ENCODE measurements around the gene KIF16B.

KIF16B gene

DNA sequence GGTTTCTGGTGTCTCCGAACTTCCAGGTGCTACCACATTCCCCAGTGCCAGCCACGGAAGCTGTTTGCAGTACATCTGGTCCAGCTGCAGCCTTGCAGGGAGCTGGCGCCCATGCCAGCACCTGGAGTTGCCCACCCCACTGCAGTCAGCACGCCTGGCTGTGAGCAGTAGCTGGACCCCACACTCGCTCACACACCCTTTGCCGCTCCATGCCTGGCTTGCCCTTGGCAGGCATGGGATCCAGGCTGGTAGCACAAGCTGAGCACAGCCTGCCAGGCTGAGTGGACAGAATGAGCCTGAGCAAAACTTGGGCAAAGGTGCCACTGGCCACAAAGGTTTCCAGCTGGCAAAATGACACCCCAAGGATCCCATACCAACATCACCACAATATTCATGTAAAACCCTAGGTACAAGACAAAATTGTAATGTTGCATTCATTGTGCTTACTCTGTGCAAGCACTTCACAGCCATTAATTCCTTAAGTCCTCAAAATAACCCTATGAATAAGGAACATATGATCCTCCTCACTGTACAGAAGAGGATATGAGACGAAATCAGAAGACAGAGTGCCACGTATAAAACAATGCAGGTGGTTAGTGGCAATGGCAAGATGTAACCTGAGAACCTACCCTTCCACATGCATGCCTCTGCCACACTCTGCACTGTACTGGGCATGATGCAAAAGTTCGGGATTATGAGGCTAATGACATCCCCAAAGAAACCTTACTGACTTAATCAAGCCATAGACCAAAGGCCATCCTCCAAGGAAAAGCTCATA is 18.3 kb downstream of the KIF16B start:
- Mint-ChIP-seq H3K4me1 (ENCODE audit: low read depth) (peaks cover 14% of the 10 kb centered on the region), H3K27me3 (no peaks in the 10 kb centered on the region), H3K27ac (no peak overlapping the region), H3K9me3 (no peaks in the 10 kb centered on the region), H3K4me3 (no peak overlapping the region), H3K36me3 (ENCODE audit: low read depth) (peaks cover 11% of the 10 kb centered on the region)
- no peak for DNase-seq

DNA sequence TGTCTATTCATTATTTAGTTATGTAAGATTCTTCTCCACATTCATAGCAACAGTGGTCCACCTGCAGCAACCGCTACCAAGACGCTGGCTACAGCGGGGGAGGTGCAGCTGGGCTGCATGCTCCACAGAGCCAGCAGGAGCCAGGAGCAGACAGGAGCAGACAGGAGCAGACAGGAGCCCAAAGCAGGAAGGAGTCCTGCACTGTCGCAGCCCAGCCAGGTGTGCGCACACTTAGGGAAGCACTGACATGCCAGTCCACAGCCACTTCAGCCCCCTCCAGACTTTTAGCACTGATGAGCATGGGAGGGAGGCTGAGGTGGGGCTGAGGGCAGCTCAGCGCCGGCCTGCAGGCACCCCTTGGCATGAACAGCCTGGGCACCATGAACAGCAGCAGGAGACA is 19.6 kb downstream of the KIF16B start:
- Mint-ChIP-seq H3K4me3 (no peak overlapping the region), H3K27me3 (no peaks in the 10 kb centered on the region), H3K4me1 (ENCODE audit: low read depth) (peaks cover 11% of the 10 kb centered on the region), H3K9me3 (no peaks in the 10 kb centered on the region), H3K36me3 (ENCODE audit: low read depth) (peaks cover 11% of the 10 kb centered on the region), H3K27ac (no peak overlapping the region)
- DNase-seq = no peak

DNA sequence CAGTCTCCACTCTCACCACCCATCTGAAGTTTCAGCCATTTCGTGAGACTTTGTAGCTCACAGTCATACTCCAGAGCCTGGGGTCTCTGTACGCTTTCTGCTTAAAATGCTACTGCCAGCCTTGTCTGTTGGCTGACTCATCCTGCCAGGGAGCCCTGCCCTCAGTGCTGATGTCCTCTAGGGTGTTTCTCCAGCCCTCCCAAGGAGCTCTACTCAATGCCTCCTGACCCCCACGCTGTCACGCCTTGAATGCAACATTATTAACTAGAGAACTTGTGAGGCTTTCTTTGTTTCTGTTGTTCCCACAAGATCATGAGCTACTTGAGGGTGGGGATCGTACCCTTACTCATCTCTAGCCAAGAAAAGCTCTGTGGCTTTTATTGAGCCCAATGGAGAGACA is 20.1 kb downstream of the KIF16B start:
- Mint-ChIP-seq H3K4me1 (ENCODE audit: low read depth) (peaks cover 14% of the 10 kb centered on the region), H3K27me3 (no peaks in the 10 kb centered on the region), H3K27ac (no peak overlapping the region), H3K4me3 (no peak overlapping the region), H3K9me3 (no peaks in the 10 kb centered on the region), H3K36me3 (ENCODE audit: low read depth) (peaks cover 11% of the 10 kb centered on the region)
- DNase-seq = no peak

DNA sequence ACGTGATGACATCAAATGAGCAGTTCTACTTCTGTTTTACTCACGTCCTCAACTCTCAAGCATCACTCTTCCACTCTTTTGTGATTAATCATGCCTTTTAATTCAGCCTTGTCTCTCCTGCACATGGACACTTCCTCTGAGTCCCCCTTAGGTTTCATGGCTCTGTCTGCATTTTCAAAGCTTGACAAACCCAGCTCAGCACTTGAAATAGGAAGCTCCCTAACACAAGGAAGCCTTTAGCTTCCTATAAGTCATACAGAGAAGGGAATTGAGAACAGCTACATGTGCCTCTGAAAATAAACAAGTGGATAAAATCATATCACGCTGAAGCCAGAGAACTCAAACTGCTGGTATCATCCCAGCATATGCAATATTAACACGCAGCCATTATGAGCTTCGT is 21.2 kb downstream of the KIF16B start:
- H3K27me3 Mint-ChIP-seq = no peaks in the 10 kb centered on the region
- H3K4me3 Mint-ChIP-seq = no peak overlapping the region
- DNase-seq = no peak
- no peaks in the 10 kb centered on the region for H3K9me3 Mint-ChIP-seq
- H3K36me3 Mint-ChIP-seq (ENCODE audit: low read depth) = peaks cover 11% of the 10 kb centered on the region
- H3K4me1 Mint-ChIP-seq (ENCODE audit: low read depth) = peaks cover 15% of the 10 kb centered on the region
- no peak overlapping the region for H3K27ac Mint-ChIP-seq

DNA sequence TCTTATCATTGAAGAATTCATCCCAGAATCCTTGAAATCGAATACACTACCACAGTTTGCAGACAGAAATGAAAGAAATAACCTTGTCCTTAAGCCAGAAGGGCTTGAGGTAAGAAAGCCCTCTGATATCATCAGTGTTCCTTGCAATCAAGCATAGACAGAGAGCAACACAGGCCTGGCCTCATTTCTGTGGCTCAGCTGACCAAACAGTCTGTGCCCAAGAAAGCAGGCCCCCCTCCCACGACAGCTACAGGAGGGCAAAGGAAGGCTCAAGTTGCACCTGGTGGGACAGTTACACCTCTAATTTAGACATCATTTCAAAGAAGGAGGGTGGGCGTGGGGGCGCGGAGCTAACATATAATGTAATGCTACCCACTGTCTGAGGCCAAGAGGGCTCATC is 21.6 kb downstream of the KIF16B start:
- Mint-ChIP-seq H3K9me3 (no peaks in the 10 kb centered on the region), H3K27ac (no peak overlapping the region), H3K4me1 (ENCODE audit: low read depth) (peaks cover 13% of the 10 kb centered on the region), H3K4me3 (no peak overlapping the region), H3K27me3 (no peaks in the 10 kb centered on the region), H3K36me3 (ENCODE audit: low read depth) (peaks cover 11% of the 10 kb centered on the region)
- DNase-seq = no peak

DNA sequence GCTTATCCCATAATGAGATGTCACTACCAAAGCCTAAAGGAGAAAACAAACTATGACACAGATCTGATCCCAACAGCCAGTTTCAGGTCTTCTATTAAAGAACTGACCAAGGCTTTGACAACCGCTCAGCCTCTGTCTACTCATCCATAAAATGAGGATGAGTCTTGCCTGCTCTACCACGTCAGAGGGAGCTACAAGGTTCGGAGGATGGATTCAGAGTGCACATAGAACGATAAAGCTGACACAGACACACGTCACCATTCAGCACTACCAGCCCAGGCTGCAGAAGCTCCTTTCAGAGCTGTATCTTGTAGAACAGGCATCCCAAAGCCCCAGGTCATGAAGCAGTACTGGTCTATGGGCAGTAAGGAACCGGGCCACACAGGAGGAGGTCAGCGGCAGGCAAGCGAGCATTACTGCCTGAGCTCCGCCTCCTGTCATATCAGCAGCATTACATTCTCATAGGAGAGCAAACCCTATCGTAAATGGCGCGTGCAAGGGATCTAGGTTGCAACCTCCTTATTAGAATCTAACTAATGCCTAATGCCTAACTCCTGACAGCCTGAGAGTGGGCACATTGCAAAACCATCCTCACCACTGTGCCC is 25.1 kb downstream of the KIF16B start:
- peaks cover 11% of the 10 kb centered on the region for H3K36me3 Mint-ChIP-seq (ENCODE audit: low read depth)
- H3K27me3 Mint-ChIP-seq = no peaks in the 10 kb centered on the region
- no peak for DNase-seq
- H3K4me1 Mint-ChIP-seq (ENCODE audit: low read depth) = peaks cover 14% of the 10 kb centered on the region
- H3K27ac Mint-ChIP-seq = no peak overlapping the region
- H3K9me3 Mint-ChIP-seq = no peaks in the 10 kb centered on the region
- H3K4me3 Mint-ChIP-seq = no peak overlapping the region

DNA sequence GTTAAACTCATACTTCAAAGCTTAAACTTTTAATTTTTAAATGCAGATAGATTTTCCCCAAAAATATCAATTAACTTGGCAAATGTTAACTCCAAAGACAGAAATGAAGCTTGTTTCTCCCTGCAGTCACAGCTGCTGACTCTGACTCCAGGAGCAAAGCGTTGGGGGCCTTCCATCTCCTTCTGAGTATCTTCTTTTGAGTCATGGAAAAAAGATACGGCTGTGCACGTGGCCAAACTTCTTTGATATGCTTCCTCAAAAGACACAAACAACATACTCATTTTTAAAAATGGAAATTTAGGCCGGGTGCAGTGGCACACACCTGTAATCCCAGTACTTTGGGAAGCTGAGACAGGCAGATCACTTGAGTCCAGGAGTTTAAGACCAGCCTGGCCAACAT is 28.3 kb downstream of the KIF16B start:
- H3K27me3 Mint-ChIP-seq = no peaks in the 10 kb centered on the region
- H3K27ac Mint-ChIP-seq = no peak overlapping the region
- DNase-seq = no peak
- H3K9me3 Mint-ChIP-seq = no peaks in the 10 kb centered on the region
- no peak overlapping the region for H3K4me3 Mint-ChIP-seq
- H3K36me3 Mint-ChIP-seq (ENCODE audit: low read depth) = no peaks in the 10 kb centered on the region
- peaks cover 10% of the 10 kb centered on the region for H3K4me1 Mint-ChIP-seq (ENCODE audit: low read depth)

DNA sequence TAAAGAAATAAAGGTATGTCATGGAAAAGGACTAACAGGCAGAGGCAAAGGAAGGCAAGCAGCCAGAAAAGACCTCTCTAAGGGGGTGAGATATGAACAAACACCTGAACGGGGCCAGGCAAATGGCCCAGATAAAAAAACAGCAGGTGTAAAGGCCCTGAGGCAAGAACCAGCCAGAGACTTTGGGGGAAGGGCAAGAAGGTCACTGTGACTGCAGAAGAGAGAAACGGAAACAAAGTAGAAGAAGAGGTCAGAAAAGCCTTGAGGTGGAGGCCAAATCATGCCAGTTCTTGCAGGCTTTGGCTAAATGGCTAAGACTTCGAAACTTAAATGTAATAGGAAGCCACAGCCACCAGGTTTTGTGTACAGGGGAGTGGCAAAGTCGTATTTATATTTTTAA is 30.8 kb downstream of the KIF16B start:
- H3K27me3 Mint-ChIP-seq = no peaks in the 10 kb centered on the region
- no peaks in the 10 kb centered on the region for H3K9me3 Mint-ChIP-seq
- no peak overlapping the region for H3K27ac Mint-ChIP-seq
- no peak for DNase-seq
- no peaks in the 10 kb centered on the region for H3K36me3 Mint-ChIP-seq (ENCODE audit: low read depth)
- peaks cover 18% of the 10 kb centered on the region for H3K4me1 Mint-ChIP-seq (ENCODE audit: low read depth)
- no peak overlapping the region for H3K4me3 Mint-ChIP-seq

DNA sequence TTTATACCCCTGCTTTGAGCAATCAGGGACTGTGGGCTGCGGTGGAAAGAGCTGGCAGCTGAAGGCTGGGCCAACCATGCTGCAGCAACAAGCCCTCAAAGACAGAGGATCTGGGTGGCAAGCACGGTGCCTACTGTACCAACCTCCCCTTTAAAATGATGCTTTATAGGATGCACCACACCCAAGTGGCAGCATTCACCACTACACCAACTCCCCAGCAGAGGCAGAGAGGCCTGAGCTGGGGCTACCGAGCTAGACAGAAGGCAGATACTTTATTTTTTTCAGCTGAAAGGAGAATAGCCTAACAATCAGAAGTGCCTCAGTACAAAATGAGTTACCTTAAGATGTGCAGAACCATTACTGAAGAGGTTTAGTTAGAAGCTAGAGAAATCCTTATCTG is 31.4 kb downstream of the KIF16B start:
- peaks cover 17% of the 10 kb centered on the region for H3K4me1 Mint-ChIP-seq (ENCODE audit: low read depth)
- H3K27ac Mint-ChIP-seq = no peak overlapping the region
- no peak for DNase-seq
- H3K4me3 Mint-ChIP-seq = no peak overlapping the region
- no peaks in the 10 kb centered on the region for H3K36me3 Mint-ChIP-seq (ENCODE audit: low read depth)
- no peaks in the 10 kb centered on the region for H3K9me3 Mint-ChIP-seq
- no peaks in the 10 kb centered on the region for H3K27me3 Mint-ChIP-seq

DNA sequence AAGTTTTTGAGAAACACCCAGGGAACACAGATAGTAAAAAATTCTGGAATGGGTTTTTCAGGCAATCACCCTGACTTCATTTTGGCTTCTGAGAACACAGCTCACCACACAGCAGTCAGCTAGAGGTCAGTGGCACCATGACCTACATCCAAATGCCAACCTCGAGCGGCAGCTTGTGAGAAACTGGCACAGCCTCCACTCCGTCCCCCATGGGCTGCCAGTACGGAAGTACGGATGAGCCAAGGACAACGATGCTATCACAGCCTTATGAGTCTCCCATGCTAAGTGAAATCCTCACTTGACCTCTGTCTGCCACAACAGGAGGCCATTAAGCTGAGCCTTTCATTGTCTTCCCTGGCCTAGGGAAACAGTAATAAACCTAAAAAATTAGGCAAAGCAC is 32.0 kb downstream of the KIF16B start:
- Mint-ChIP-seq H3K4me3 (no peak overlapping the region), H3K27ac (no peak overlapping the region), H3K4me1 (ENCODE audit: low read depth) (peaks cover 17% of the 10 kb centered on the region), H3K36me3 (ENCODE audit: low read depth) (no peaks in the 10 kb centered on the region), H3K27me3 (no peaks in the 10 kb centered on the region), H3K9me3 (no peaks in the 10 kb centered on the region)
- no peak for DNase-seq

DNA sequence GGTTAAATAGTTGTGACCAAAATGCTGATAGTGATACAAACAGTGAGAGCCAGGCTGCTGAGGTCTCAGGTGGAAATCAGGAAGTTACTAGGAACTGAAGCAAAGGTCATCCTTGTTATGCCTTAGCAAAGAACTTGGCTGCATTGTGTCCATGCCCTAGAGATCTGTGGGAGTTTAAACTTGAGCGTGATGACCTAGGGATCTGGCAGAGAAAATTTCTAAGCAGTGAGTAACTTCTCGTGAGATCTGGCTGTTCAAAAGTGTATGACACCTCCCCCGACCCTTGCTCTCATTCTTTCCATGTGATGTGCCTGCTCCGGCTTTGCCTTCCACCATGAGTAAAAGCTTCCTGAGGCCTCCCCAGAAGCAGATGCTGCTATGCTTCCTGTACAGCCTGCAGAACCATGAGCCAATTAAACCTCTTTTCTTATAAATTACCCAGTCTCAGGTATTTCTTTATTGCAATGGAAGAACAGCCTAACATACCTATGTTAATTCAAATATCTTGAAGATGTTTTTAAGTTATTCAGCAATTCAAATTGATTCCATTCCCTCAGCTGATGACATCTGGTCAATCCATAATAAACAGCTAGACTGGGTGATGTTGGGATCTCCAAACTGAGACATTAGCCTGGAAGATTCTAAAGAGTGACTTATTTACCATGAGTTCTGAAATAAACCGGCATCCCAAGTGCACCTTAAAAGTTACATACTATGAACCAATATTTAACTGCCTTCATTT is 33.8 kb downstream of the KIF16B start:
- Mint-ChIP-seq H3K9me3 (no peaks in the 10 kb centered on the region), H3K36me3 (ENCODE audit: low read depth) (no peaks in the 10 kb centered on the region), H3K4me1 (ENCODE audit: low read depth) (peaks cover 11% of the 10 kb centered on the region), H3K4me3 (no peak overlapping the region), H3K27me3 (no peaks in the 10 kb centered on the region), H3K27ac (no peak overlapping the region)
- DNase-seq = no peak

DNA sequence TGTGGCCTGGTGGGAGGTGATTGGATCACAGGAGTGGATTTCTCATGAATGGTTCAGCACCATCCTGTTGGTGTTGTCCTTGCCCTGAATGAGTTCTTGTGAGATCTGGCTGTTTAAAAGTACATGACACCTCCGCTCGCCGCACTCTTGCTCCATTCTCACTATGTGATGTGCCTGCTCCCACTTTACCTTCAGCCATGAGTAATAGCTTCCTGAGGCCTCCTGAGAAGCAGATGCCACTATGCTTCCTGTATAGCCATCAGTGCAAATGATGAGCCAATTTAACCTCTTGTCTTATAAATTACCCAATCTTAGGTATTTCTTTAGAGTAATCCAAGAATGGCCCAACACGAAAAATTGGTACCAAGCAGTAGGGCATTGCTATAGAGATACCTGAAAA is 34.5 kb downstream of the KIF16B start:
- peaks cover 11% of the 10 kb centered on the region for H3K4me1 Mint-ChIP-seq (ENCODE audit: low read depth)
- H3K9me3 Mint-ChIP-seq = no peaks in the 10 kb centered on the region
- H3K4me3 Mint-ChIP-seq = no peak overlapping the region
- H3K27me3 Mint-ChIP-seq = no peaks in the 10 kb centered on the region
- DNase-seq = no peak
- no peaks in the 10 kb centered on the region for H3K36me3 Mint-ChIP-seq (ENCODE audit: low read depth)
- H3K27ac Mint-ChIP-seq = no peak overlapping the region

DNA sequence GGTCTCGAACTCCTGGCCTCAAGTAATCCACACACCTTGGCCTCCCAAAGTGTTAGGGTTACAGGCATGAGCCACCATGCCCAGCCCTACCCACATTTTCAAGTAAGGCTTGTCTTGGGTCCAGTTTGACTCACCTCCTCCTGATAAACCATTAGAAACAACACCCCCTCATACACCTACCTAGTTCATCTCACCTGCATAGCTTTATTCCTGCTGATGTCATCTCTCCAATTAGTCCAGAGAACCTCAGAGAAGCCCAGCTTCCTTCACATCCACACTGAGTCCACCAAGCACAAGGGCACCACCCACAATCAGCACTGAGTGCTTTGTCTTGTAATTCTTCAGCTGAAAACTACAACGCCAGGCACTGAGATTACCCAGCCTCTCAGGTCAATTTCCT is 35.3 kb downstream of the KIF16B start:
- Mint-ChIP-seq H3K4me1 (ENCODE audit: low read depth) (peaks cover 11% of the 10 kb centered on the region), H3K27me3 (no peaks in the 10 kb centered on the region), H3K27ac (no peak overlapping the region)

DNA sequence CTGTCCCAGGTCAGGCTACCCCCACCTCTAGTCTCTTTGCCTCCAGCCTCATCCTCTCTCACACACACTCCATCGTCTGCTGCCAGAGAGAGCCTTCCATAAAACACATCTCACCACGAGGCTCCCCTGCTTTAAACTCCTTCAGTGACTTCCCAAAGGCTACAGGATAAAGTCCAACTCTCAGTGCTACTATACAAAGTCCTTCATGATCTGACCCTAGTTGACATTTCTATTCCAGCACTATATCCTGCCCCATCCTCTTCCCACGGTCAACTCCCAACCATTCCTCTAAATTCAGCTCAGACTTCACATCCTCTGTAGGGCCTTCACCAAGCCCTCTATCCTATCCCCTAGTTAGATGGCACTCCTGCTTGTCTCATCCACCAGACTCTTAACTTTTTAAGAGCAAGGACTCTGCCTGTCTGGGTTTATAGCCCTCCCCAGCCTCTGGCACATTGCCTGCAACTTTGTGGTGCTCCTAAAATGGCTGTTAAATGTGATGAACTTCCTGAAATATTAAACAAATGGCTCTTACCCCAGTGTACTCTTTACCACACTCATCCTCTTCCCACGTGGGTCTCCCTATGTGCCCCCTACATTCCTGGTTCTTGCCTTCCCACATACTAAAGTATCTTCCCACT is 36.1 kb downstream of the KIF16B start:
- peaks cover 11% of the 10 kb centered on the region for H3K4me1 Mint-ChIP-seq (ENCODE audit: low read depth)
- H3K4me3 Mint-ChIP-seq = no peak overlapping the region
- no peaks in the 10 kb centered on the region for H3K27me3 Mint-ChIP-seq
- no peaks in the 10 kb centered on the region for H3K9me3 Mint-ChIP-seq
- no peak overlapping the region for H3K27ac Mint-ChIP-seq
- no peak for DNase-seq
- no peaks in the 10 kb centered on the region for H3K36me3 Mint-ChIP-seq (ENCODE audit: low read depth)

More for the DNA sequence above, 35.3 kb downstream of the KIF16B start:
- no peaks in the 10 kb centered on the region for H3K9me3 Mint-ChIP-seq
- no peak overlapping the region for H3K4me3 Mint-ChIP-seq
- DNase-seq = no peak
- no peaks in the 10 kb centered on the region for H3K36me3 Mint-ChIP-seq (ENCODE audit: low read depth)

DNA sequence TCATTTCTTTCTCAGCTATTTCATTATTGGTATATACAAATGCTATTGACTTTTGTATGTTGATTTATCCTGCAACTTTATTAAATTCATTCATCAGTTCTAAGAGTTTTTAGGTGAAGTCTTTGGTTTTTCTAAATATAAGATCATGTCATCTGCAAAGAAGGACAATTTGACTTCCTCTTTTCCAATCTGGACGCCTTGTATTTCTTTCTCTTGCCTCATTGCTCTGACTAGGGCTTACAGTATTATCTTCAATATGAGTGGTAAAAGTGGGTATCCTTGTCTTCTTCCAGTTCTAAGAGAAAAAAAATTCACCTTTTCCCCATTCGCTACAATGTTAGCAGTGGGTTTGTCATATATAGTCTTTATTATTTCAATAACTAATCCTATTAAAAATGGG is 38.0 kb downstream of the KIF16B start:
- DNase-seq = no peak
- H3K27ac Mint-ChIP-seq = no peak overlapping the region
- H3K36me3 Mint-ChIP-seq (ENCODE audit: low read depth) = no peaks in the 10 kb centered on the region
- H3K27me3 Mint-ChIP-seq = no peaks in the 10 kb centered on the region
- H3K9me3 Mint-ChIP-seq = no peaks in the 10 kb centered on the region
- no peak overlapping the region for H3K4me3 Mint-ChIP-seq
- peaks cover 11% of the 10 kb centered on the region for H3K4me1 Mint-ChIP-seq (ENCODE audit: low read depth)
